SK-N-SH (cell line): Measurements from ENCODE around the gene FTO.

Experiments used
- CHD2 ChIP-seq: fragments of 150-350 bp; IDR thresholded peaks from 2 replicates; pipeline ENCODE4 v1.6.1; 2018; ENCODE audit warnings: low read length; ENCODE audit not compliant: partially characterized antibody
- TF ChIP-seq, protein P1 (sequence below): fragments of 200-600 bp; sonication (generic); IDR thresholded peaks from 2 replicates; pipeline ENCODE4 v1.6.1; 2017; ENCODE audit warnings: antibody characterized with exemption, mild to moderate bottlenecking, moderate library complexity

- TF ChIP-seq, protein P1, sequence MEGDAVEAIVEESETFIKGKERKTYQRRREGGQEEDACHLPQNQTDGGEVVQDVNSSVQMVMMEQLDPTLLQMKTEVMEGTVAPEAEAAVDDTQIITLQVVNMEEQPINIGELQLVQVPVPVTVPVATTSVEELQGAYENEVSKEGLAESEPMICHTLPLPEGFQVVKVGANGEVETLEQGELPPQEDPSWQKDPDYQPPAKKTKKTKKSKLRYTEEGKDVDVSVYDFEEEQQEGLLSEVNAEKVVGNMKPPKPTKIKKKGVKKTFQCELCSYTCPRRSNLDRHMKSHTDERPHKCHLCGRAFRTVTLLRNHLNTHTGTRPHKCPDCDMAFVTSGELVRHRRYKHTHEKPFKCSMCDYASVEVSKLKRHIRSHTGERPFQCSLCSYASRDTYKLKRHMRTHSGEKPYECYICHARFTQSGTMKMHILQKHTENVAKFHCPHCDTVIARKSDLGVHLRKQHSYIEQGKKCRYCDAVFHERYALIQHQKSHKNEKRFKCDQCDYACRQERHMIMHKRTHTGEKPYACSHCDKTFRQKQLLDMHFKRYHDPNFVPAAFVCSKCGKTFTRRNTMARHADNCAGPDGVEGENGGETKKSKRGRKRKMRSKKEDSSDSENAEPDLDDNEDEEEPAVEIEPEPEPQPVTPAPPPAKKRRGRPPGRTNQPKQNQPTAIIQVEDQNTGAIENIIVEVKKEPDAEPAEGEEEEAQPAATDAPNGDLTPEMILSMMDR = no peak
- no peak for TF ChIP-seq CHD2
These were observed 457.3 kb downstream of the FTO start for GRCh38 chr16:54160939-54161897.
